Tibial artery (tissue), 4 donors: ENCODE results near the gene FOXG1.

Experiments
- DNase-seq, 2 donors: peaks; one replicate each; pipeline ENCODE4 v3.0.0-alpha.2; 2019
- H3K27ac ChIP-seq, 2 donors: fragments of 200-600 bp; sonication (generic) in 1 of 2; 1 replicate in 1 of 2; 2 replicates in 1 of 2; pipeline ENCODE4 v1.5.1; 2018 to 2019; ENCODE audit warnings: mild to moderate bottlenecking in 1 of 2
- H3K27me3 ChIP-seq, 2 donors: fragments of 200-600 bp; sonication (generic) in 1 of 2; one replicate each; pipeline versions ENCODE4 v1.5.1 to v1.6.0; 2016 to 2019
- H3K36me3 ChIP-seq, 3 donors: fragments of 200-600 bp; sonication (generic) in 2 of 3; one replicate each; pipeline ENCODE4 v1.5.1; 2016 to 2019; ENCODE audit warnings: mild to moderate bottlenecking in 2 of 3
- H3K4me1 ChIP-seq, 4 donors: fragments of 200-600 bp; sonication (generic) in 2 of 4; 1 replicate in 3 of 4; 2 replicates in 1 of 4; pipeline ENCODE4 v1.5.1; 2016 to 2019
- H3K4me3 ChIP-seq, 2 donors: fragments of 200-600 bp; sonication (generic) in 1 of 2; 1 replicate in 1 of 2; 2 replicates in 1 of 2; pipeline ENCODE4 v1.5.1; 2018 to 2019; ENCODE audit warnings: mild to moderate bottlenecking in 2 of 2
- H3K9me3 ChIP-seq, 3 donors: fragments of 200-600 bp; sonication (generic) in 1 of 3; one replicate each; pipeline ENCODE4 v1.5.1; 2016 to 2019
- CTCF ChIP-seq, 2 experiments: fragments of 200-600 bp in 1 of 2; fragments of 450-650 bp in 1 of 2; IDR thresholded peaks; one replicate each; pipeline ENCODE4 v1.5.1; 2017 to 2019; ENCODE audit warnings: antibody characterized with exemption in 2 of 2, mild to moderate bottlenecking in 1 of 2, moderate library complexity in 1 of 2
- intact Hi-C: fragments of 100-400 bp; cut with DNase I; formaldehyde crosslinking; loops from one replicate; pipeline ENCODE4 v1.15.0; 2023; ENCODE audit warnings: low total_unique reads

The FOXG1 gene

GRCh38 chr14:28758885-28759652 is 7.5 kb upstream of the FOXG1 start:
- Histone ChIP-seq H3K4me3 (no peak overlapping the region), H3K36me3 (no peaks in the 10 kb centered on the region), H3K27me3 (peaks cover 0 to 100% of the 10 kb centered on the region in 2 donors), H3K4me1 (peaks cover 0 to 25% (median 13%) of the 10 kb centered on the region in 4 donors), H3K9me3 (no peaks in the 10 kb centered on the region), H3K27ac (no peak overlapping the region)
- no peak for DNase-seq
- no peak for TF ChIP-seq CTCF (IDR thresholded peaks at IDR 0.05)
- intact Hi-C loops, result no loop called here

GRCh38 chr14:28759653-28760313 is 6.8 kb upstream of the FOXG1 start:
- Histone ChIP-seq H3K9me3 (no peaks in the 10 kb centered on the region), H3K4me3 (no peak overlapping the region), H3K27ac (no peak overlapping the region), H3K27me3 (peaks cover 0 to 100% of the 10 kb centered on the region in 2 donors), H3K36me3 (no peaks in the 10 kb centered on the region), H3K4me1 (peaks cover 0 to 20% (median 13%) of the 10 kb centered on the region in 4 donors)
- intact Hi-C loops, result no loop called here
- DNase-seq, result no peak
- TF ChIP-seq CTCF (IDR thresholded peaks at IDR 0.05), result no peak

GRCh38 chr14:28760431-28760996 is 6.1 kb upstream of the FOXG1 start:
- Histone ChIP-seq H3K4me3 (no peak overlapping the region), H3K27me3 (peaks cover 3 to 100% of the 10 kb centered on the region in 2 donors), H3K9me3 (no peaks in the 10 kb centered on the region), H3K4me1 (peaks cover 0 to 26% (median 15%) of the 10 kb centered on the region in 4 donors), H3K27ac (no peak overlapping the region), H3K36me3 (no peaks in the 10 kb centered on the region)
- no peak for TF ChIP-seq CTCF (IDR thresholded peaks at IDR 0.05)
- intact Hi-C loops, result no loop called here
- DNase-seq, result no peak

DNA sequence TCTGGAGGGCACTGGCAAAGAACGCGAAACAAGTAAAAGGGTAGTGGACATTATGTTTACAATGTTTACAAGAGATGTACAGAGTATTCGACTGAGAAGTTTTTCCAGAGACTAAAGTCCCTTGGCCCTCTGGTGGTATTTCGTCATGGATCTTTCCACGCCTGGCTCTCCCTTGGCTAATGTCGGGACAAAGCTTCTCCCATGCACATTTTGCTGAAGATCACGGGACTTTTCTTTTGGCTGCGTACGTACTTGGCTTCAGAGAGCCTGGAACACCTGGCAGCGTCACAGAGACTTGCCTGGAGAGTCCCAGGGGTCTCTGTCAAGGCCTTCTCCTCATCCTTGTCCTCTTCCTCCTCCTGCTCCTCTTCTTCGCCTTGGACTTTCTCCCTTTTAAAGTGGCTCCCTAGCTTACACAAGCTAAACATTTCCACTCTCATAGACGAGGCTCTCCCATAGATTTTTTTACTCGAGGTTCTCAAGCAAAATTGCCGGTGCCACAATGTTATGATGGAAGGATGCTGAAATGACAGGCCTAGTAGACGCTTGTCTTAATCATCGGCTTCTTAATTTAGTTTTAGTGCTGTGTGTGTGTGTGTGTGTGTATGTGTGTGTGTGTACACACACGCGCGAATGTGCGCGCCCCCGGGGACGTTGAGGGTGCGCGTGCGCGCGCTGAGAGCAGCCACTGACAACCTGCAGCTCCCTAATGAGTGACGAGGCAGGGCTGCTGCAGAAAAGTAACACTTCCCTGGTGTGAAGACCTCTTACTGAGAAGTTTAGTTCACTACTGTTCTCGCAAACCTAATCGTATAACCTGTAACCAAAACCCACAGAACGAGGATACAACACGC is 4.9 kb upstream of the FOXG1 start:
- Histone ChIP-seq H3K4me3 (no peak overlapping the region), H3K9me3 (no peaks in the 10 kb centered on the region), H3K27ac (no peak overlapping the region), H3K36me3 (no peaks in the 10 kb centered on the region), H3K4me1 (peaks cover 0 to 32% (median 27%) of the 10 kb centered on the region in 4 donors), H3K27me3 (peaks cover 3 to 100% of the 10 kb centered on the region in 2 donors)
- TF ChIP-seq CTCF (IDR thresholded peaks at IDR 0.05), result no peak
- DNase-seq, result no peak
- intact Hi-C loops, result no loop called here

DNA sequence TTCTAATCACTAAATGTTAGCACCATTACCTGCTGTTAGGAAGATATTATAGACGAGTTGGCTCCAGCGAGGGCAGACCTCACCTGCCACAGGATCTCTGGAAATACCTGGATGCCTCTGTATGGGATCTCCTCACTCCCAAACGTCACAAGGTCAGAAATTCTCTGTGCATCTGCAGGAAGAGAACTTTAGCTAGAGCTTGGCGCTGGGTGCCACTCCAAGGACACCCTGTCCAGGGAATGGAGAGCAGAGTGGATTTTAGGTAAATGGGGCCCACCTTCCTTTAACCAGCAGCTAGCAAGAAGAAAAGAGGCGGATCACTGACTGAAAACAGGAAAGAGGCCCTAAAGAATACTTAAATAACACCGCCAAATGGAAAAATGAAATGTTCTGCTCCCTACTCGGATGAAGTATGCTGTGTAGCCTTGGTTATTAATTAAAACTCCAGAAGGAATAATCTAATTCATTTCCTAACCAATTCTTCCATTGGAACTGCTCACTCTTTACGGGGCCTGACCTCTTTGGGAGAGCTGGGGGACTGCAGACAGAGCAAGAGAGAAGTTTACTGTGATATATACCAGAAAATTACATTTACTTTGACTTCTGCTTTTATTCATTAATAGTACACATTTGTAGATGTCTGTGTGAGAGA is 4.2 kb upstream of the FOXG1 start:
- peaks cover 3 to 98% of the 10 kb centered on the region in 2 donors for H3K27me3 ChIP-seq
- no peak for DNase-seq
- no peak overlapping the region for H3K4me3 ChIP-seq
- intact Hi-C loops, result no loop called here
- no peaks in the 10 kb centered on the region for H3K36me3 ChIP-seq
- H3K4me1 ChIP-seq, result peaks cover 0 to 37% (median 29%) of the 10 kb centered on the region in 4 donors
- H3K27ac ChIP-seq, result no peak overlapping the region
- H3K9me3 ChIP-seq, result no peaks in the 10 kb centered on the region
- TF ChIP-seq CTCF (IDR thresholded peaks at IDR 0.05), result no peak
